A549 (cell line): Measurements from ENCODE around the gene RIOK2. TPM values are rescaled to one million over a fixed set of nuclear protein-coding genes. Genes with fewer than 3 reads are reported as not detected.

Source experiments
- ATAC-seq, 2 experiments: fragments of 200-7000 bp in 1 of 2; fragments of >200 bp in 1 of 2; cut with Nextera tagmentation in 1 of 2; cut with Tn5 transposase in 1 of 2; 3 replicates each; pipeline versions ENCODE4 v1.8.0 to v1.9.1; 2018 to 2020; ENCODE audit warnings: mild to moderate bottlenecking in 1 of 2, moderate library complexity in 1 of 2
- CTCF ChIA-PET: fragments of 300-600 bp; sonication (Branson Sonifier 250); formaldehyde crosslinking; extraction: SDS; loops from one replicate; lab custom pipeline; 2021; ENCODE audit warnings: antibody characterized with exemption, inconsistent platforms; lab: Yijun Ruan, JAX
- POLR2A ChIA-PET: fragments of 350-600 bp; formaldehyde crosslinking; extraction: SDS; loops from one replicate; lab custom pipeline; 2021; ENCODE audit warnings: antibody characterized with exemption, inconsistent platforms; lab: Yijun Ruan, JAX
- DNase-seq, 2 experiments: peaks; one replicate each; pipeline versions ENCODE4 v3.0.0 to v3.0.0-alpha.2; 2011 to 2016; ENCODE audit warnings: low read depth in 1 of 2, low spot score in 1 of 2
- FAIRE-seq: peaks from 2 replicates; lab custom pipeline; 2011; peaks lifted over from hg19 to GRCh38; lab: Jason Lieb, UNC
- H3K27ac ChIP-seq, 2 experiments: fragments of >200 bp; sonication (Bioruptor Twin); formaldehyde crosslinking; 3 replicates each; pipeline ENCODE4 v1.5.1; 2016 to 2017
- H3K4me1 ChIP-seq: fragments of >200 bp; sonication (Bioruptor Twin); formaldehyde crosslinking; 3 replicates; pipeline ENCODE4 v1.6.1; 2016
- H3K4me2 ChIP-seq: fragments of >200 bp; sonication (Bioruptor Twin); formaldehyde crosslinking; 3 replicates; pipeline ENCODE4 v1.6.1; 2016
- H3K4me3 ChIP-seq: fragments of >200 bp; sonication (Bioruptor Twin); formaldehyde crosslinking; 3 replicates; pipeline ENCODE4 v1.5.1; 2016
- H3K9me3 ChIP-seq: fragments of >200 bp; sonication (Bioruptor Twin); formaldehyde crosslinking; 3 replicates; pipeline ENCODE4 v1.6.1; 2016
- BHLHE40 ChIP-seq: IDR thresholded peaks from 2 replicates; pipeline ENCODE4 v1.6.1; 2012; ENCODE audit warnings: low read depth, low read length, inconsistent platforms
- CEBPB ChIP-seq, 2 experiments: fragments of >200 bp in 1 of 2; sonication (Bioruptor Twin) in 1 of 2; formaldehyde crosslinking in 1 of 2; IDR thresholded peaks; 2 replicates each; pipeline ENCODE4 v1.6.1; 2012 to 2016
- ESRRA ChIP-seq: fragments of 150-350 bp; IDR thresholded peaks from 2 replicates; pipeline ENCODE4 v1.6.1; 2014; ENCODE audit warnings: mild to moderate bottlenecking, low read length, borderline replicate concordance
- HDAC2 ChIP-seq: fragments of 200-600 bp; sonication (generic); IDR thresholded peaks from 2 replicates; pipeline ENCODE4 v1.6.1; 2016
- JUN ChIP-seq, 2 experiments: fragments of >200 bp; sonication (Bioruptor Twin); formaldehyde crosslinking; IDR thresholded peaks; 2 replicates in 1 of 2; 3 replicates in 1 of 2; pipeline ENCODE4 v1.6.1; 2016 to 2017
- MAFK ChIP-seq: fragments of 450-650 bp; IDR thresholded peaks from 2 replicates; pipeline ENCODE4 v1.6.1; 2014; ENCODE audit not compliant: partially characterized antibody
- MYC ChIP-seq: IDR thresholded peaks from 2 replicates; pipeline ENCODE4 v1.6.1; 2012; ENCODE audit warnings: mild to moderate bottlenecking, inconsistent platforms, low read length, improper control_type of control experiment, borderline replicate concordance
- POLR2A ChIP-seq: IDR thresholded peaks from 2 replicates; pipeline ENCODE4 v1.6.1; 2012; ENCODE audit warnings: mild to moderate bottlenecking, low read length
- RAD21 ChIP-seq, 2 experiments: fragments of >200 bp in 1 of 2; sonication (Bioruptor Twin) in 1 of 2; formaldehyde crosslinking in 1 of 2; IDR thresholded peaks in 1 of 2; conservative IDR thresholded peaks in 1 of 2; 2 replicates in 1 of 2; 3 replicates in 1 of 2; pipeline ENCODE4 v1.6.1; 2012 to 2018; ENCODE audit warnings: inconsistent platforms in 1 of 2
- TFCP2L1 ChIP-seq: fragments of 250-450 bp; sonication (Bioruptor Pico); IDR thresholded peaks from 2 replicates; pipeline ENCODE4 v1.5.0; 2021; ENCODE audit warnings: mild to moderate bottlenecking
- WGBS: methylation state at CpG from one replicate; pipeline ENCODE4 v1.1.6; 2017; ENCODE audit errors: missing lambda C conversion rate; 5-methylcytosine and 5-hydroxymethylcytosine counted together
- polyA minus RNA-seq: library from RNA; depleted of rRNA, polyadenylated mRNA; stranded (reverse); fragments of >200 nt; gene quantifications from 2 replicates; pipeline ENCODE4 v1.2.3, GENCODE V29; 2011; rRNA and poly(A)+ RNA removed
- polyA plus RNA-seq, 4 experiments: library from polyadenylated mRNA; depleted of rRNA in 3 of 4; stranded (reverse); fragments of >200 nt; fragmentation: RNase III in 1 of 4; extraction: RNeasy Plus Mini Kit Qiagen cat#74134 plus additional on column Dnase treatment in 1 of 4; gene quantifications; 2 replicates in 3 of 4; 3 replicates in 1 of 4; pipeline ENCODE4 v1.2.3, GENCODE V29; 2011 to 2017
- TF ChIP-seq, protein P1 (sequence below): IDR thresholded peaks from 2 replicates; pipeline ENCODE4 v1.6.1; 2012
- TF ChIP-seq, protein P2 (sequence below): fragments of 200-600 bp; sonication (generic); IDR thresholded peaks from 2 replicates; pipeline ENCODE4 v1.6.1; 2016; ENCODE audit warnings: antibody characterized with exemption, mild to moderate bottlenecking, moderate library complexity
- TF ChIP-seq, protein P3 (sequence below): IDR thresholded peaks from 2 replicates; pipeline ENCODE4 v1.6.1; 2012
- TF ChIP-seq, protein P4 (sequence below): fragments of >200 bp; sonication (Bioruptor Twin); formaldehyde crosslinking; IDR thresholded peaks from 3 replicates; pipeline ENCODE4 v1.6.1; 2016
- TF ChIP-seq, protein P5 (sequence below): IDR thresholded peaks from 2 replicates; pipeline ENCODE4 v1.6.1; 2012; ENCODE audit warnings: low read depth, borderline replicate concordance
- TF ChIP-seq, protein P6 (sequence below): fragments of 450-650 bp; IDR thresholded peaks from 2 replicates; pipeline ENCODE4 v1.6.1; 2014; ENCODE audit warnings: antibody characterized with exemption
- TF ChIP-seq, protein P7 (sequence below): fragments of 150-350 bp; IDR thresholded peaks from 2 replicates; pipeline ENCODE4 v1.6.1; 2014; ENCODE audit warnings: low read depth, mild to moderate bottlenecking, low read length

RIOK2 gene
- 25.4 and 32.0 TPM in 2 replicates for polyA plus RNA-seq (2011; rRNA removed)
- 3.3 and 3.6 TPM in 2 replicates for polyA plus RNA-seq (2012; cell fraction: cytosol; rRNA removed)
- 1.9 and 2.5 TPM in 2 replicates for polyA plus RNA-seq (2012; cell fraction: nucleus; rRNA removed)
- polyA plus RNA-seq (2017; fragmentation: RNase III; extraction: RNeasy Plus Mini Kit Qiagen cat#74134 plus additional on column Dnase treatment), result 14.2 to 16.0 TPM (median 14.7 TPM) in 3 replicates
- polyA minus RNA-seq, result 6.2 and 11.0 TPM in 2 replicates

DNA sequence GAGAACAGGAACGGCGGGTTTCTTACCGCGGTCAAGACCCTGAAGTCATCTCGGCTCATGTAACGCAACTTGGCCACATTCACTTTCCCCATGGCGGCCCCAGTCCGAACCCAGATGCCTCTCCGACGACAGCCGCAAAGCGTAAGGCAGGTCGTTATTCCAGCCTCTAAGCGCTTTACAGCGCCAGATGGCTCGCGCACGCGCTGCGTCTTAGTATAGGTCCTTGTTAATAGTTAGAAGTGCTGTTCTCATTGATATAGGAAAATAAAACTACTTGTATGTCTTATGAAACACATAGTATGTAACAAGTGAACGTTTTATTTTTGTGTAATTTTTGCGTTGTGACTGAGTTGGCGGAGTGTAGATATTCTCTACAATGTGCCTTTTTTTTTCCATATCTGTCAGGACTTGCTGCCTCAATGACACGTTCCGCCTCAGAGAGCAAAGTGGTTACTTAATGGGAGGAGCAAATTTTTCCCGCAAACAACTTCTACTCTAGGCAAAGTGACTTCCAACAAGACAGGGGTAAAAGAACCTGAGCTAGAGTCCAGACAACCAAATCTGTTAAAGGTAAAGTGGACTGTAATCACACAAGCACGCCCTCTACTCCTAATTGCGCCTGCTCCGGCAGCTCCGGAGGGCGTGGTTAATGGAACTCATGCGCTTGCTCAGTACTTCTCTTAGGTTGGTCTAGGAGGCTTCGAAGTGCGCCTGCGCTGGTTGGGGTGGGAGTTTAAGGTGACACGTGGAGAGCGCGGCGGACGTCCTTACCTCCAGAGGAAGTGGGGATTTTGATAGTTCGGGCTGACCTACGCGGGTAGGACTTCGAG, at the start of gene RIOK2:
Gene RIOK2 (minus strand): TSS at position 148 of the 830 bp plus-strand sequence. CDS start 56 bp downstream, at position 92.
- ATAC-seq, result peak; percentile 93 to 96
- no peaks in the 10 kb centered on the region; the same call in 2 of the 3 replicates for H3K9me3 ChIP-seq
- peak within 1 kb of the TSS; percentile 92 for H3K4me2 ChIP-seq
- ChIA-PET POLR2A (interaction anchor here (0.9 to 1.0 kb wide), 3 partner anchors 10 to 249 kb away, joined by 3 to 5 read pairs (median 3); partner anchors contain the start of gene LNPEP), CTCF (interaction anchor here (1.1 to 1.4 kb wide), 2 partner anchors 15 to 19 kb away, joined by 3 to 4 read pairs; no protein-coding TSS in a partner anchor)
- WGBS, result 1% methylated on average over 44 of the region's 44 CpGs
- peak within 1 kb of the TSS; percentile 88 to 92 for H3K27ac ChIP-seq
- TF ChIP-seq MAFK, result no peak
- TF ChIP-seq, protein P1, sequence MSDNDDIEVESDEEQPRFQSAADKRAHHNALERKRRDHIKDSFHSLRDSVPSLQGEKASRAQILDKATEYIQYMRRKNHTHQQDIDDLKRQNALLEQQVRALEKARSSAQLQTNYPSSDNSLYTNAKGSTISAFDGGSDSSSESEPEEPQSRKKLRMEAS, result peak; percentile 100
- peak; percentile 33 for TF ChIP-seq MYC
- TF ChIP-seq HDAC2, result no peak
- TF ChIP-seq TFCP2L1 (CRISPR knock-in tag), result no peak
- TF ChIP-seq, protein P2, sequence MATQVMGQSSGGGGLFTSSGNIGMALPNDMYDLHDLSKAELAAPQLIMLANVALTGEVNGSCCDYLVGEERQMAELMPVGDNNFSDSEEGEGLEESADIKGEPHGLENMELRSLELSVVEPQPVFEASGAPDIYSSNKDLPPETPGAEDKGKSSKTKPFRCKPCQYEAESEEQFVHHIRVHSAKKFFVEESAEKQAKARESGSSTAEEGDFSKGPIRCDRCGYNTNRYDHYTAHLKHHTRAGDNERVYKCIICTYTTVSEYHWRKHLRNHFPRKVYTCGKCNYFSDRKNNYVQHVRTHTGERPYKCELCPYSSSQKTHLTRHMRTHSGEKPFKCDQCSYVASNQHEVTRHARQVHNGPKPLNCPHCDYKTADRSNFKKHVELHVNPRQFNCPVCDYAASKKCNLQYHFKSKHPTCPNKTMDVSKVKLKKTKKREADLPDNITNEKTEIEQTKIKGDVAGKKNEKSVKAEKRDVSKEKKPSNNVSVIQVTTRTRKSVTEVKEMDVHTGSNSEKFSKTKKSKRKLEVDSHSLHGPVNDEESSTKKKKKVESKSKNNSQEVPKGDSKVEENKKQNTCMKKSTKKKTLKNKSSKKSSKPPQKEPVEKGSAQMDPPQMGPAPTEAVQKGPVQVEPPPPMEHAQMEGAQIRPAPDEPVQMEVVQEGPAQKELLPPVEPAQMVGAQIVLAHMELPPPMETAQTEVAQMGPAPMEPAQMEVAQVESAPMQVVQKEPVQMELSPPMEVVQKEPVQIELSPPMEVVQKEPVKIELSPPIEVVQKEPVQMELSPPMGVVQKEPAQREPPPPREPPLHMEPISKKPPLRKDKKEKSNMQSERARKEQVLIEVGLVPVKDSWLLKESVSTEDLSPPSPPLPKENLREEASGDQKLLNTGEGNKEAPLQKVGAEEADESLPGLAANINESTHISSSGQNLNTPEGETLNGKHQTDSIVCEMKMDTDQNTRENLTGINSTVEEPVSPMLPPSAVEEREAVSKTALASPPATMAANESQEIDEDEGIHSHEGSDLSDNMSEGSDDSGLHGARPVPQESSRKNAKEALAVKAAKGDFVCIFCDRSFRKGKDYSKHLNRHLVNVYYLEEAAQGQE, result no peak
- peak in 1 of 2 experiments; percentile 35; a peak in 1 of 4 replicates for TF ChIP-seq CEBPB (IDR thresholded peaks at IDR 0.05)
- TF ChIP-seq, protein P3, sequence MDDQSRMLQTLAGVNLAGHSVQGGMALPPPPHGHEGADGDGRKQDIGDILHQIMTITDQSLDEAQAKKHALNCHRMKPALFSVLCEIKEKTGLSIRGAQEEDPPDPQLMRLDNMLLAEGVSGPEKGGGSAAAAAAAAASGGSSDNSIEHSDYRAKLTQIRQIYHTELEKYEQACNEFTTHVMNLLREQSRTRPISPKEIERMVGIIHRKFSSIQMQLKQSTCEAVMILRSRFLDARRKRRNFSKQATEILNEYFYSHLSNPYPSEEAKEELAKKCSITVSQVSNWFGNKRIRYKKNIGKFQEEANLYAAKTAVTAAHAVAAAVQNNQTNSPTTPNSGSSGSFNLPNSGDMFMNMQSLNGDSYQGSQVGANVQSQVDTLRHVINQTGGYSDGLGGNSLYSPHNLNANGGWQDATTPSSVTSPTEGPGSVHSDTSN, result no peak
- TF ChIP-seq JUN (IDR thresholded peaks at IDR 0.05), result peak; percentile 37 to 71; a peak in 3 of 5 replicates
- TF ChIP-seq, protein P4, sequence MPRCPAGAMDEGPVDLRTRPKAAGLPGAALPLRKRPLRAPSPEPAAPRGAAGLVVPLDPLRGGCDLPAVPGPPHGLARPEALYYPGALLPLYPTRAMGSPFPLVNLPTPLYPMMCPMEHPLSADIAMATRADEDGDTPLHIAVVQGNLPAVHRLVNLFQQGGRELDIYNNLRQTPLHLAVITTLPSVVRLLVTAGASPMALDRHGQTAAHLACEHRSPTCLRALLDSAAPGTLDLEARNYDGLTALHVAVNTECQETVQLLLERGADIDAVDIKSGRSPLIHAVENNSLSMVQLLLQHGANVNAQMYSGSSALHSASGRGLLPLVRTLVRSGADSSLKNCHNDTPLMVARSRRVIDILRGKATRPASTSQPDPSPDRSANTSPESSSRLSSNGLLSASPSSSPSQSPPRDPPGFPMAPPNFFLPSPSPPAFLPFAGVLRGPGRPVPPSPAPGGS, result peak; percentile 40; the same call in 1 of the 3 replicates
- TF ChIP-seq ESRRA, result no peak
- no peak for TF ChIP-seq RAD21 (conservative IDR thresholded peaks at IDR 0.05 in 1 of 2, IDR thresholded peaks at IDR 0.05 in 1 of 2)
- TF ChIP-seq, protein P5, sequence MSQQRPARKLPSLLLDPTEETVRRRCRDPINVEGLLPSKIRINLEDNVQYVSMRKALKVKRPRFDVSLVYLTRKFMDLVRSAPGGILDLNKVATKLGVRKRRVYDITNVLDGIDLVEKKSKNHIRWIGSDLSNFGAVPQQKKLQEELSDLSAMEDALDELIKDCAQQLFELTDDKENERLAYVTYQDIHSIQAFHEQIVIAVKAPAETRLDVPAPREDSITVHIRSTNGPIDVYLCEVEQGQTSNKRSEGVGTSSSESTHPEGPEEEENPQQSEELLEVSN, result peak; percentile 100
- TF ChIP-seq, protein P6, sequence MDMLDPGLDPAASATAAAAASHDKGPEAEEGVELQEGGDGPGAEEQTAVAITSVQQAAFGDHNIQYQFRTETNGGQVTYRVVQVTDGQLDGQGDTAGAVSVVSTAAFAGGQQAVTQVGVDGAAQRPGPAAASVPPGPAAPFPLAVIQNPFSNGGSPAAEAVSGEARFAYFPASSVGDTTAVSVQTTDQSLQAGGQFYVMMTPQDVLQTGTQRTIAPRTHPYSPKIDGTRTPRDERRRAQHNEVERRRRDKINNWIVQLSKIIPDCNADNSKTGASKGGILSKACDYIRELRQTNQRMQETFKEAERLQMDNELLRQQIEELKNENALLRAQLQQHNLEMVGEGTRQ, result peak; percentile 60
- TF ChIP-seq POLR2A, result peak; percentile 85
- TF ChIP-seq, protein P7, sequence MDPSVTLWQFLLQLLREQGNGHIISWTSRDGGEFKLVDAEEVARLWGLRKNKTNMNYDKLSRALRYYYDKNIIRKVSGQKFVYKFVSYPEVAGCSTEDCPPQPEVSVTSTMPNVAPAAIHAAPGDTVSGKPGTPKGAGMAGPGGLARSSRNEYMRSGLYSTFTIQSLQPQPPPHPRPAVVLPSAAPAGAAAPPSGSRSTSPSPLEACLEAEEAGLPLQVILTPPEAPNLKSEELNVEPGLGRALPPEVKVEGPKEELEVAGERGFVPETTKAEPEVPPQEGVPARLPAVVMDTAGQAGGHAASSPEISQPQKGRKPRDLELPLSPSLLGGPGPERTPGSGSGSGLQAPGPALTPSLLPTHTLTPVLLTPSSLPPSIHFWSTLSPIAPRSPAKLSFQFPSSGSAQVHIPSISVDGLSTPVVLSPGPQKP, result no peak
- no peak; the same call in 1 of the 2 replicates for TF ChIP-seq BHLHE40
- peaks cover 9% of the 10 kb centered on the region; the same call in 1 of the 3 replicates for H3K4me1 ChIP-seq
- peak; percentile 59 for FAIRE-seq
- peak; percentile 89 to 97 for DNase-seq
- H3K4me3 ChIP-seq, result peak within 1 kb of the TSS; percentile 70
